H1 (cell line): ENCODE data around the gene C1orf210. TPM values are rescaled to one million over a fixed set of nuclear protein-coding genes. Genes with fewer than 3 reads are reported as not detected.
A peak's percentile ranks its signal among the peaks of the same experiment; 100 is the strongest.

Experiments used
- BACH1 ChIP-seq: IDR thresholded peaks from 2 replicates; pipeline ENCODE4 v1.6.1; 2012; ENCODE audit warnings: low read length, improper control_type of control experiment
- BCL11A ChIP-seq, 2 experiments: IDR thresholded peaks; one replicate each; pipeline ENCODE4 v1.6.1; 2011; ENCODE audit warnings: low read depth in 2 of 2, low read length in 2 of 2, mild to moderate bottlenecking in 2 of 2
- BRCA1 ChIP-seq: IDR thresholded peaks from 2 replicates; pipeline ENCODE4 v1.6.1; 2012; ENCODE audit warnings: low read depth, low read length, improper control_type of control experiment
- CBX8 ChIP-seq: fragments of 300-800, 300-1000 bp; sonication (generic); IDR thresholded peaks from 2 replicates; pipeline ENCODE4 v1.7.1; 2016; ENCODE audit warnings: low read depth, low read length, borderline replicate concordance
- CHD2 ChIP-seq: IDR thresholded peaks from 2 replicates; pipeline ENCODE4 v1.6.1; 2012; ENCODE audit warnings: low read length, improper control_type of control experiment
- CTBP2 ChIP-seq: IDR thresholded peaks from 2 replicates; pipeline ENCODE4 v1.7.0; 2011; ENCODE audit warnings: borderline replicate concordance, mild to moderate bottlenecking, moderate library complexity, mixed read lengths, low read length; ENCODE audit not compliant: insufficient read depth, insufficient read length
- CTCF ChIP-seq, 3 experiments: IDR thresholded peaks; 1 replicate in 2 of 3; 2 replicates in 1 of 3; pipeline versions ENCODE4 v1.5.1 to v1.6.1; 2011; ENCODE audit warnings: low read length in 3 of 3, mild to moderate bottlenecking in 3 of 3, inconsistent platforms in 2 of 3, low read depth in 1 of 3, moderate library complexity in 1 of 3; ENCODE audit not compliant: insufficient read depth in 1 of 3; ENCODE audit errors: control extremely low read depth in 1 of 3
- JUN ChIP-seq: IDR thresholded peaks from 2 replicates; pipeline ENCODE4 v1.6.1; 2011; ENCODE audit warnings: low read depth, mild to moderate bottlenecking, improper control_type of control experiment, low read length
- SIRT6 ChIP-seq: IDR thresholded peaks from one replicate; pipeline ENCODE4 v1.7.1; 2012; ENCODE audit warnings: low read length, inconsistent platforms
- SP1 ChIP-seq: IDR thresholded peaks from 2 replicates; pipeline ENCODE4 v1.6.1; 2011; ENCODE audit warnings: low read depth, low read length
- TAF1 ChIP-seq: IDR thresholded peaks from 2 replicates; pipeline ENCODE4 v1.6.1; 2011; ENCODE audit warnings: mild to moderate bottlenecking, low read depth, low read length
- TCF12 ChIP-seq: IDR thresholded peaks from 2 replicates; pipeline ENCODE4 v1.6.1; 2011; ENCODE audit warnings: low read depth, mild to moderate bottlenecking, low read length
- polyA plus RNA-seq, 7 experiments: library from polyadenylated mRNA; depleted of rRNA in 3 of 7; stranded (reverse) in 5 of 7; unstranded in 2 of 7; fragments of >200 nt in 5 of 7; fragments of 200-250 nt in 2 of 7; gene quantifications; 1 replicate in 5 of 7; 2 replicates in 1 of 7; 4 replicates in 1 of 7; pipeline versions ENCODE4 v1.2.1 to v1.2.3, GENCODE V29; 2011 to 2013; ENCODE audit warnings: missing spikeins in 2 of 7, mixed read lengths in 2 of 7
- total RNA-seq: library from RNA; stranded (reverse); fragmentation: NEBNext Ultra II Directional; extraction: Animal tissue kit (Norgen Biotek cat#: 25700); gene quantifications from 2 replicates; pipeline ENCODE4 v1.2.1, GENCODE V29; 2021

C1orf210 gene
- total and polyA plus RNA-seq, 2 of the 8 experiments (the other 6 are each of a cell fraction or from before 2014, with no cell fraction given), result 12.0 to 27.9 TPM

- TF ChIP-seq CTCF (IDR thresholded peaks at IDR 0.05; ENCODE audit: control extremely low read depth in 1 of 3, insufficient read depth in 1 of 3, low read depth in 1 of 3, low read length in 3 of 3) (peak; percentile 58 to 71 (median 68)), TCF12 (0 out of 2 replicates have a peak, but pooled peaks have one; percentile 53), CTBP2 (no peak), SIRT6 (no peak), BCL11A (IDR thresholded peaks at IDR 0.05; ENCODE audit: low read depth in 2 of 2, low read length in 2 of 2) (no peak), CBX8 (no peak), CHD2 (0 out of 2 replicates have a peak, but pooled peaks have one; percentile 14), JUN (no peak), SP1 (0 out of 2 replicates have a peak, but pooled peaks have one; percentile 39), TAF1 (peak; percentile 51; the same call in 1 of the 2 replicates), BACH1 (no peak), BRCA1 (no peak)
Measured at GRCh38 chr1:43285269-43285990, at the start of gene C1orf210 (continued).
